Chondrocyte (in vitro differentiated cells): ENCODE results near the gene EIF4G3. TPM values are rescaled to one million over a fixed set of nuclear protein-coding genes. Genes with fewer than 3 reads are reported as not detected.

Experiments used
- DNase-seq: peaks from one replicate; pipeline ENCODE4 v3.0.0; 2021; ENCODE audit warnings: mixed read lengths, low spot score
- H3K27ac Mint-ChIP-seq: one replicate; pipeline ENCODE4 v1.8.0; 2021; ENCODE audit warnings: mild to moderate bottlenecking, moderate library complexity, mixed read lengths; ENCODE audit not compliant: unreplicated experiment
- H3K27me3 Mint-ChIP-seq: 2 replicates; pipeline ENCODE4 v1.8.0; 2021; ENCODE audit warnings: low read depth, mixed read lengths
- H3K36me3 Mint-ChIP-seq: 2 replicates; pipeline ENCODE4 v1.8.0; 2021; ENCODE audit warnings: low read depth, mixed read lengths
- H3K4me1 Mint-ChIP-seq: 2 replicates; pipeline ENCODE4 v1.8.0; 2021; ENCODE audit warnings: low read depth, mild to moderate bottlenecking, mixed read lengths
- H3K4me3 Mint-ChIP-seq: one replicate; pipeline ENCODE4 v1.8.0; 2021; ENCODE audit warnings: mild to moderate bottlenecking, moderate library complexity, mixed read lengths; ENCODE audit not compliant: unreplicated experiment
- H3K9me3 Mint-ChIP-seq: 2 replicates; pipeline ENCODE4 v1.8.0; 2021; ENCODE audit warnings: low read depth, mixed read lengths
- CTCF ChIP-seq: fragments of 200-600 bp; sonication (generic); IDR thresholded peaks from 2 replicates; pipeline ENCODE4 v1.5.0; 2021; ENCODE audit warnings: antibody characterized with exemption, mild to moderate bottlenecking, moderate library complexity
- total RNA-seq: library from RNA; stranded (reverse); gene quantifications from 3 replicates; pipeline ENCODE4 v1.2.1, GENCODE V29; 2021

Gene EIF4G3
- total RNA-seq, 1 donor from 2014 or later = 56.6 TPM

- Mint-ChIP-seq H3K4me1 (peaks cover 19% of the 10 kb centered on the region), H3K27me3 (no peaks in the 10 kb centered on the region), H3K27ac (peak overlapping the region; percentile 62), H3K9me3 (no peaks in the 10 kb centered on the region), H3K4me3 (no peak overlapping the region), H3K36me3 (no peaks in the 10 kb centered on the region)
- no peak for DNase-seq
- peak; percentile 80 for TF ChIP-seq CTCF
Measured at GRCh38 chr1:20981915-20982314, 194.8 kb downstream of the EIF4G3 start.

- no peak for TF ChIP-seq CTCF
- no peaks in the 10 kb centered on the region for H3K27me3 Mint-ChIP-seq
- no peaks in the 10 kb centered on the region for H3K9me3 Mint-ChIP-seq
- no peaks in the 10 kb centered on the region for H3K36me3 Mint-ChIP-seq
- no peak overlapping the region for H3K4me3 Mint-ChIP-seq
- DNase-seq = no peak
- H3K27ac Mint-ChIP-seq = no peak overlapping the region
- H3K4me1 Mint-ChIP-seq = peaks cover 19% of the 10 kb centered on the region
Measured at GRCh38 chr1:20980051-20980450, 196.6 kb downstream of the EIF4G3 start.

GRCh38 chr1:20978413-20978812 is 198.3 kb downstream of the EIF4G3 start:
- no peaks in the 10 kb centered on the region for H3K36me3 Mint-ChIP-seq
- H3K9me3 Mint-ChIP-seq = no peaks in the 10 kb centered on the region
- H3K4me3 Mint-ChIP-seq = no peak overlapping the region
- H3K4me1 Mint-ChIP-seq = peaks cover 25% of the 10 kb centered on the region
- no peak for DNase-seq
- no peak for TF ChIP-seq CTCF
- no peaks in the 10 kb centered on the region for H3K27me3 Mint-ChIP-seq
- H3K27ac Mint-ChIP-seq = no peak overlapping the region

GRCh38 chr1:20975668-20976067 is 201.0 kb downstream of the EIF4G3 start:
- H3K4me3 Mint-ChIP-seq = no peak overlapping the region
- H3K27me3 Mint-ChIP-seq = no peaks in the 10 kb centered on the region
- no peak for TF ChIP-seq CTCF
- H3K36me3 Mint-ChIP-seq = peaks cover 10% of the 10 kb centered on the region
- DNase-seq = no peak
- no peaks in the 10 kb centered on the region for H3K9me3 Mint-ChIP-seq
- no peak overlapping the region for H3K27ac Mint-ChIP-seq
- H3K4me1 Mint-ChIP-seq = peaks cover 8% of the 10 kb centered on the region

GRCh38 chr1:20974951-20975350 is 201.7 kb downstream of the EIF4G3 start:
- H3K4me3 Mint-ChIP-seq = no peak overlapping the region
- no peaks in the 10 kb centered on the region for H3K27me3 Mint-ChIP-seq
- peaks cover 8% of the 10 kb centered on the region for H3K4me1 Mint-ChIP-seq
- H3K27ac Mint-ChIP-seq = no peak overlapping the region
- no peak for TF ChIP-seq CTCF
- peaks cover 11% of the 10 kb centered on the region for H3K36me3 Mint-ChIP-seq
- no peaks in the 10 kb centered on the region for H3K9me3 Mint-ChIP-seq
- DNase-seq = no peak
